Measurements from ENCODE around the gene HIVEP2.

Gene HIVEP2

DNA sequence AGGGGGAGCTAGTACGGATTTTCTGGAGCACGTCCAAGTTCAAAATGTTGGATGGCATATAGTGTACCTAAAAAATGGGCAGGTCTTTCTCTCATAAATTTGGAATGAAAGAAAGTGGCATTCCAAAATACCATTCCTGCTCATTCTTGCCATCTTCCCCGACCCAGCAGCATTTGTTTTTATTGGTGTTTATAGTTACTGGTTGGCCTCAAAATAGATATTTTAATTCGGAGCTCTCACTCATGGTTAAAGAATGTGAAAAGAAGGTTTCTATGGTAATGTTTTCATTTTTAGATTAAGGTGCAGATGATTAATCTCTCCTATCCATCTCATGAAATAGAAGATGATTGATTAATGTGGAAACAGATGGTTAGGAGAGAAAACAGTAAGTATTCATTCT, 204.5 kb downstream of the HIVEP2 start:
- H3K27ac ChIP-seq = no peak overlapping the region
- no peaks in the 10 kb centered on the region for H3K9me3 ChIP-seq
- TF ChIP-seq, protein P1, sequence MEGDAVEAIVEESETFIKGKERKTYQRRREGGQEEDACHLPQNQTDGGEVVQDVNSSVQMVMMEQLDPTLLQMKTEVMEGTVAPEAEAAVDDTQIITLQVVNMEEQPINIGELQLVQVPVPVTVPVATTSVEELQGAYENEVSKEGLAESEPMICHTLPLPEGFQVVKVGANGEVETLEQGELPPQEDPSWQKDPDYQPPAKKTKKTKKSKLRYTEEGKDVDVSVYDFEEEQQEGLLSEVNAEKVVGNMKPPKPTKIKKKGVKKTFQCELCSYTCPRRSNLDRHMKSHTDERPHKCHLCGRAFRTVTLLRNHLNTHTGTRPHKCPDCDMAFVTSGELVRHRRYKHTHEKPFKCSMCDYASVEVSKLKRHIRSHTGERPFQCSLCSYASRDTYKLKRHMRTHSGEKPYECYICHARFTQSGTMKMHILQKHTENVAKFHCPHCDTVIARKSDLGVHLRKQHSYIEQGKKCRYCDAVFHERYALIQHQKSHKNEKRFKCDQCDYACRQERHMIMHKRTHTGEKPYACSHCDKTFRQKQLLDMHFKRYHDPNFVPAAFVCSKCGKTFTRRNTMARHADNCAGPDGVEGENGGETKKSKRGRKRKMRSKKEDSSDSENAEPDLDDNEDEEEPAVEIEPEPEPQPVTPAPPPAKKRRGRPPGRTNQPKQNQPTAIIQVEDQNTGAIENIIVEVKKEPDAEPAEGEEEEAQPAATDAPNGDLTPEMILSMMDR (IDR thresholded peaks at IDR 0.05) = no peak
- H3K4me1 ChIP-seq (ENCODE audit: control insufficient read depth in 1 of 2, insufficient read depth in 1 of 2, low read depth in 1 of 2, low read length in 1 of 2) = peaks cover 0 to 4% of the 10 kb centered on the region in 2 experiments
- no peaks in the 10 kb centered on the region for H3K27me3 ChIP-seq
- H3K4me3 ChIP-seq (ENCODE audit: low read depth in 1 of 2, low read length in 1 of 2) = no peak overlapping the region
- H3K36me3 ChIP-seq = no peaks in the 10 kb centered on the region

DNA sequence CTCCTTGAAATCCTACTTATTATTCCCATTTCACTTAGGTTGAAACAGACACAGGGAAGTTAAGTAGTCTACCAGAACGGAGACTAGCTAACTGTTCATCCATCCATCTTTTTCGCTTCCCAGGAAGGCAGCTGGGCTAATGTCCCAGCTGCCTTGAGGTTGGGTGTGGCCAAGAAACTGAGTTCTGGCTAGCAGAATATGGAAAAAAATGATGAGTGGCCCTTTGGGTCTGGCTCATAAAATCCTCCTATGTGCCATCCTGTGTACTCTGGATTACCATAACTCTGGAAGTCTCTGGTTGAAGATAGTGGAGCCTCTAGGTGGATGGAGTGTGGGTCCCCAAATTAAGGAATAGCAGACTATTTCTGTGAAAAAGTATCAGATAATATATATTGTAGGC, 206.2 kb downstream of the HIVEP2 start:
- Histone ChIP-seq H3K36me3 (no peaks in the 10 kb centered on the region), H3K27me3 (no peaks in the 10 kb centered on the region), H3K27ac (no peak overlapping the region), H3K9me3 (no peaks in the 10 kb centered on the region), H3K4me1 (ENCODE audit: control insufficient read depth in 1 of 2, insufficient read depth in 1 of 2, low read depth in 1 of 2, low read length in 1 of 2) (peaks cover 0 to 4% of the 10 kb centered on the region in 2 experiments), H3K4me3 (ENCODE audit: low read depth in 1 of 2, low read length in 1 of 2) (no peak overlapping the region)
- TF ChIP-seq, protein P1 (IDR thresholded peaks at IDR 0.05) = no peak

- no peak overlapping the region for H3K27ac ChIP-seq
- TF ChIP-seq, protein P1 (IDR thresholded peaks at IDR 0.05) = no peak
- no peaks in the 10 kb centered on the region for H3K27me3 ChIP-seq
- no peaks in the 10 kb centered on the region for H3K9me3 ChIP-seq
- H3K4me1 ChIP-seq (ENCODE audit: control insufficient read depth in 1 of 2, insufficient read depth in 1 of 2, low read depth in 1 of 2, low read length in 1 of 2) = peaks cover 0 to 4% of the 10 kb centered on the region in 2 experiments
- no peaks in the 10 kb centered on the region for H3K36me3 ChIP-seq
- H3K4me3 ChIP-seq (ENCODE audit: low read depth in 1 of 2, low read length in 1 of 2) = no peak overlapping the region
These were observed 207.0 kb downstream of the HIVEP2 start for GRCh38 chr6:142738035-142738396.

DNA sequence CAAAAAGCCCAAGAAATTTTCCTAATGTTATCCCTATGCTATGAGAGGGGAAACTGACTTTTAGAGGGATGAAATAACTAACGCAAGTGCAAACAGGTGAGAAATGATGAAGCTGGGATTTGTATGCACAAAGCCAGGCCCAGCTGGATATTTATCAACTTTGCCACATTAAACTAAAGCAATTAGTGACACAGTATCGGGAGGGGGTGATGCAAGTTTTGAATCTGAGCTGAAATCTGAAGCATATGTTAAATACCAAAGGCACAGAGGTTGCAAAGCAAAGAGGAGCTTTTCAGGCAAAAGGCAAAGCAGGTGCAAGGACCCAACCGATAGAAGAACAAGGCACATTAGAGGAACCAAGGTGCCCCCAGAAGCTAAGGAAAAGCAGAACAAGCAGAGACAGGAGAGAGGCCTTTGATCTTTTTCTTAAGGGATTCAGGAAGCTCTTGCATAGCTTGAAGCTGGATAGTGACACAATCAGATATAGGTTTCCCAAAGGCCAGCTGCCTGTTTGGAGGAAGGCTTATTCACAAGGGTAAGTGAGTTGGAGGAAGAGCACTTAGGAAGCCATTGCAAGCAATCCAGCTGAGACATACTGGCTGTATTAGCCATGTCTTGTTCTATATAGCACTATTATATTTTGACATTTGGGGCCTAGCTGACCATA, 207.5 kb downstream of the HIVEP2 start:
- no peak overlapping the region for H3K27ac ChIP-seq
- peaks cover 0 to 4% of the 10 kb centered on the region in 2 experiments for H3K4me1 ChIP-seq (ENCODE audit: control insufficient read depth in 1 of 2, insufficient read depth in 1 of 2, low read depth in 1 of 2, low read length in 1 of 2)
- no peaks in the 10 kb centered on the region for H3K9me3 ChIP-seq
- H3K27me3 ChIP-seq = no peaks in the 10 kb centered on the region
- TF ChIP-seq, protein P1 (IDR thresholded peaks at IDR 0.05) = no peak
- no peak overlapping the region for H3K4me3 ChIP-seq (ENCODE audit: low read depth in 1 of 2, low read length in 1 of 2)
- H3K36me3 ChIP-seq = no peaks in the 10 kb centered on the region

- H3K9me3 ChIP-seq = no peaks in the 10 kb centered on the region
- no peak overlapping the region for H3K27ac ChIP-seq
- no peaks in the 10 kb centered on the region for H3K36me3 ChIP-seq
- H3K4me1 ChIP-seq (ENCODE audit: control insufficient read depth in 1 of 2, insufficient read depth in 1 of 2, low read depth in 1 of 2, low read length in 1 of 2) = peaks cover 0 to 4% of the 10 kb centered on the region in 2 experiments
- H3K4me3 ChIP-seq (ENCODE audit: low read depth in 1 of 2, low read length in 1 of 2) = no peak overlapping the region
- no peaks in the 10 kb centered on the region for H3K27me3 ChIP-seq
- TF ChIP-seq, protein P1 (IDR thresholded peaks at IDR 0.05) = no peak
These were observed 209.8 kb downstream of the HIVEP2 start for GRCh38 chr6:142735204-142735603.
